Hepatocyte (in vitro differentiated cells): Measurements from ENCODE around the gene ISM2. TPM values are rescaled to one million over a fixed set of nuclear protein-coding genes. Genes with fewer than 3 reads are reported as not detected.
"Not testable (repeated sequence)": the region's sequence is repeated elsewhere in the genome, so short reads cannot be mapped to it uniquely, and the experiment has no call there.

ENCODE experiments used
- DNase-seq: peaks from one replicate; pipeline ENCODE4 v3.0.0-alpha.2; 2016; ENCODE audit warnings: low spot score
- H2AFZ ChIP-seq: fragments of 200-600 bp; sonication (generic); 2 replicates; pipeline ENCODE4 v1.6.0; 2016; ENCODE audit warnings: antibody characterized with exemption, mild to moderate bottlenecking
- H3K27ac ChIP-seq: fragments of 200-600 bp; sonication (generic); 2 replicates; pipeline ENCODE4 v1.5.1; 2016; ENCODE audit warnings: mild to moderate bottlenecking
- H3K27me3 ChIP-seq: fragments of 200-600 bp; sonication (generic); 2 replicates; pipeline ENCODE4 v1.6.1; 2016
- H3K36me3 ChIP-seq: fragments of 200-600 bp; sonication (generic); replicated peaks from 2 replicates; pipeline ENCODE4 v1.5.1; 2016; ENCODE audit warnings: low read depth; ENCODE audit not compliant: insufficient read depth
- H3K4me1 ChIP-seq: fragments of 200-600 bp; sonication (generic); 2 replicates; pipeline ENCODE4 v1.5.1; 2016; ENCODE audit warnings: mild to moderate bottlenecking, moderate library complexity; ENCODE audit not compliant: insufficient read depth
- H3K4me2 ChIP-seq: fragments of 200-600 bp; sonication (generic); 2 replicates; pipeline ENCODE4 v1.6.0; 2016
- H3K4me3 ChIP-seq: fragments of 200-600 bp; sonication (generic); 2 replicates; pipeline ENCODE4 v1.5.1; 2016; ENCODE audit warnings: mild to moderate bottlenecking
- H3K79me2 ChIP-seq: fragments of 200-600 bp; sonication (generic); 2 replicates; pipeline ENCODE4 v1.6.0; 2017; ENCODE audit warnings: mild to moderate bottlenecking
- H3K9me2 ChIP-seq: fragments of 200-600 bp; sonication (generic); replicated peaks from 2 replicates; pipeline ENCODE4 v1.6.0; 2017; ENCODE audit warnings: mild to moderate bottlenecking; ENCODE audit not compliant: insufficient read depth
- H3K9me3 ChIP-seq: fragments of 200-600 bp; sonication (generic); 2 replicates; pipeline ENCODE4 v1.5.1; 2016; ENCODE audit warnings: low read depth, mild to moderate bottlenecking
- H4K20me1 ChIP-seq: fragments of 200-600 bp; sonication (generic); 2 replicates; pipeline ENCODE4 v1.6.0; 2016; ENCODE audit warnings: mild to moderate bottlenecking; ENCODE audit not compliant: insufficient read depth, poor library complexity, severe bottlenecking
- EZH2 ChIP-seq: fragments of 200-600 bp; sonication (generic); IDR thresholded peaks from 2 replicates; pipeline ENCODE4 v1.6.1; 2016; ENCODE audit warnings: antibody characterized with exemption, mild to moderate bottlenecking, borderline replicate concordance
- EZH2phosphoT487 ChIP-seq: fragments of 200-600 bp; sonication (generic); IDR thresholded peaks from one replicate; pipeline ENCODE4 v1.6.1; 2018; ENCODE audit warnings: antibody characterized with exemption, mild to moderate bottlenecking, low read depth, moderate library complexity; ENCODE audit not compliant: unreplicated experiment, severe bottlenecking
- WGBS: methylation state at CpG from one replicate; pipeline ENCODE4 v1.1.6; 2016; ENCODE audit warnings: low lambda C conversion rate; ENCODE audit errors: missing lambda C conversion rate; 5-methylcytosine and 5-hydroxymethylcytosine counted together
- polyA plus RNA-seq: library from polyadenylated mRNA; unstranded; fragments of >200 nt; fragmentation: Nextera tagmentation; extraction: Ambion mirVana; gene quantifications from 2 replicates; pipeline ENCODE4 v1.2.1, GENCODE V29; 2016
- total RNA-seq: library from RNA; depleted of rRNA; stranded (reverse); fragments of >200 nt; gene quantifications from 2 replicates; pipeline ENCODE4 v1.2.3, GENCODE V29; 2014
- TF ChIP-seq, protein P1 (sequence below): fragments of 200-600 bp; sonication (generic); IDR thresholded peaks from 2 replicates; pipeline ENCODE4 v1.5.1; 2016; ENCODE audit warnings: antibody characterized with exemption, mild to moderate bottlenecking; ENCODE audit not compliant: poor library complexity

The ISM2 gene
- total and polyA plus RNA-seq, 2 experiments from 2014 or later = 5.1 to 6.3 TPM

DNA sequence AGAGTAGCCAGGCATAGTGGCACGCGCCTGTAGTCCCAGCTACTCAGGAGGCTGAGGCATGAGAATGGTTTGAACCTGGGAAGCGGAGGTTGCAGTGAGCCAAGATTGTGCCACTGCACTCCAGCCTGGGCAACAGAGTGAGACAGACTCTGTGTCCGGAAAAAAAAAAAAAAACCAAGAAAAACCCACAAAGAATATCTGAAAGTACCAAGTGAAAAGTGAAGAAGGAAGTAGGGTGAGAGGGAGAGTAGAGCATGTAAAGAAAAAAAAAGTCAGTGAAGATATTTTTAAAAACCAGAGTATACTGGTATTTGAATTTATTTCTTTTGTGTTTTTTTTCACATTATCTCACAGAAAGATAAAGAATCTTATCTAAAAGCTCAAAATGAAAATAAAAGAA, 43.3 kb upstream of the ISM2 start:
- H4K20me1 ChIP-seq = no peaks in the 10 kb centered on the region
- TF ChIP-seq EZH2 (no peak), EZH2phosphoT487 (no peak)
- TF ChIP-seq, protein P1, sequence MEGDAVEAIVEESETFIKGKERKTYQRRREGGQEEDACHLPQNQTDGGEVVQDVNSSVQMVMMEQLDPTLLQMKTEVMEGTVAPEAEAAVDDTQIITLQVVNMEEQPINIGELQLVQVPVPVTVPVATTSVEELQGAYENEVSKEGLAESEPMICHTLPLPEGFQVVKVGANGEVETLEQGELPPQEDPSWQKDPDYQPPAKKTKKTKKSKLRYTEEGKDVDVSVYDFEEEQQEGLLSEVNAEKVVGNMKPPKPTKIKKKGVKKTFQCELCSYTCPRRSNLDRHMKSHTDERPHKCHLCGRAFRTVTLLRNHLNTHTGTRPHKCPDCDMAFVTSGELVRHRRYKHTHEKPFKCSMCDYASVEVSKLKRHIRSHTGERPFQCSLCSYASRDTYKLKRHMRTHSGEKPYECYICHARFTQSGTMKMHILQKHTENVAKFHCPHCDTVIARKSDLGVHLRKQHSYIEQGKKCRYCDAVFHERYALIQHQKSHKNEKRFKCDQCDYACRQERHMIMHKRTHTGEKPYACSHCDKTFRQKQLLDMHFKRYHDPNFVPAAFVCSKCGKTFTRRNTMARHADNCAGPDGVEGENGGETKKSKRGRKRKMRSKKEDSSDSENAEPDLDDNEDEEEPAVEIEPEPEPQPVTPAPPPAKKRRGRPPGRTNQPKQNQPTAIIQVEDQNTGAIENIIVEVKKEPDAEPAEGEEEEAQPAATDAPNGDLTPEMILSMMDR = no peak
- no peaks in the 10 kb centered on the region for H3K27me3 ChIP-seq
- no peak overlapping the region for H2AFZ ChIP-seq
- peak overlapping the region; percentile 47 for H3K4me2 ChIP-seq
- H3K9me2 ChIP-seq = no peaks in the 10 kb centered on the region
- H3K4me1 ChIP-seq = peaks cover 24% of the 10 kb centered on the region
- H3K9me3 ChIP-seq = no peaks in the 10 kb centered on the region
- WGBS = 76% methylated on average over 4 of the region's 4 CpGs
- H3K4me3 ChIP-seq = no peak overlapping the region
- no peaks in the 10 kb centered on the region for H3K79me2 ChIP-seq
- H3K27ac ChIP-seq = peak overlapping the region; percentile 58
- no peak for DNase-seq
- H3K36me3 ChIP-seq = no peaks in the 10 kb centered on the region

DNA sequence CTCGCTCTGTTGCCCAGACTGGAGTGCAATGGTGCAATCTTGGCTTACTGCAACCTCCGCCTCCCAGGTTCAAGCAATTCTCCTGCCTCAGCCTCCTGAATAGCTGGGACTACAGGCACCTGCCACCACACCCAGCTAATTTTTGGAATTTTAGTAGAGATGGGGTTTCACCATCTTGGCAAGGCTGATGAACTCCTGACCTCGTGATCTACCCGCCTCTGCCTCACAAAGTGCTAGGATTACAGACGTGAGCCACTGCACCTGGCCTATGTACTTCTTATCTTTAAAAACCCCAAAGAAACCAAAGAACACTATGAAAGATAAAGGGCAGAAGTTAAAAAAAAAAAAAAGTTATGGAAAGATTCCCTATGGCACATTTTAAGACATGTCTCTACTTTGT, 38.3 kb upstream of the ISM2 start:
- H3K9me2 ChIP-seq, H3K27ac ChIP-seq, H3K79me2 ChIP-seq, H3K27me3 ChIP-seq, H2AFZ ChIP-seq, H3K9me3 ChIP-seq, H3K36me3 ChIP-seq, DNase-seq, H4K20me1 ChIP-seq, H3K4me2 ChIP-seq, H3K4me3 ChIP-seq: not testable (repeated sequence)
- WGBS = 77% methylated on average over 5 of the region's 5 CpGs
- H3K4me1 ChIP-seq = peaks cover 11% of the 10 kb centered on the region

DNA sequence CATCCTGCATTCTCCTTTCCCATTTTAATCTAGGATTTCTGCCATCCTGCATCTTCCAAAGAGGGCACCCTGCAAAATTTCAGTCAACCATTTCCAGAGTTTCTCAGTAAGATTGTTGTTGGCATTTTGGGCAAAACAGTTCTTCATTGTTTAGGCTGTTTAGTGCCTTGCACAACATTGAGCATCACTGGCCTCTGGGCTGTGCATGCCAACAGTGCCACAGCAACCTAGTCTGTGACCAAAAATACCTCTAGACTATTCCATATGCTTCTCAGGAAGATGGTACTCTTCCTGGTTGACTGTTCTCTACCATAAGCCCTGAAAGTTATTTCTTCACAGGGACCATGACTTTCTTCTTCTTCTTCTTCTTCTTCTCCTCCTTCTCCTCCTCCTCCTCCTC, 32.5 kb upstream of the ISM2 start:
- no peak overlapping the region for H2AFZ ChIP-seq
- H3K36me3 ChIP-seq = no peaks in the 10 kb centered on the region
- no peak for DNase-seq
- H3K9me2 ChIP-seq = no peaks in the 10 kb centered on the region
- no peaks in the 10 kb centered on the region for H3K9me3 ChIP-seq
- no peaks in the 10 kb centered on the region for H3K27me3 ChIP-seq
- peaks cover 4% of the 10 kb centered on the region for H3K79me2 ChIP-seq
- no peak overlapping the region for H3K4me2 ChIP-seq
- H3K4me1 ChIP-seq = peaks cover 6% of the 10 kb centered on the region
- no peaks in the 10 kb centered on the region for H4K20me1 ChIP-seq
- no peak overlapping the region for H3K27ac ChIP-seq
- TF ChIP-seq EZH2phosphoT487 (no peak), EZH2 (no peak)
- TF ChIP-seq, protein P1 = no peak
- no peak overlapping the region for H3K4me3 ChIP-seq

DNA sequence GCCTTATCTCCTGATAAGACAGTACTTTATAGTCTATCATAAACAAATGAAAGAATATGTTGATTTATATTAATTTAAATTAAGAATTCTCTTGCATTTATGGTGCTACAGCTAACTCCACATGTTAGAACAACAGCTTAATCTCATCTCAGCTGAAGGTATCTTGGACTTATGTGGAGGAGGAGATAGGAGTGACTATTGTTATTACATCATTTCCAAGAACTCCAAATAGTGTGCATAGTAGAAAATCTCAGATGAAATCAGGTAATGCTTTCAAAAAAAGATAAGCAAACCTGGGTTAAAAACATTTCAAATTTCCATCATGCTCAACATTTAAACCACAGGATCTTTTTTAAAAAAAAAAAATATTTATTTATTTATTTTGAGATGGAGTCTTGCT, 31.3 kb upstream of the ISM2 start:
- DNase-seq = no peak
- Histone ChIP-seq H2AFZ (no peak overlapping the region), H3K79me2 (no peaks in the 10 kb centered on the region), H3K9me2 (no peaks in the 10 kb centered on the region), H3K4me3 (no peak overlapping the region), H4K20me1 (no peaks in the 10 kb centered on the region), H3K27me3 (no peaks in the 10 kb centered on the region), H3K36me3 (no peaks in the 10 kb centered on the region), H3K4me2 (no peak overlapping the region), H3K9me3 (no peaks in the 10 kb centered on the region), H3K27ac (no peak overlapping the region), H3K4me1 (peaks cover 6% of the 10 kb centered on the region)
- TF ChIP-seq EZH2 (no peak), EZH2phosphoT487 (no peak)

DNA sequence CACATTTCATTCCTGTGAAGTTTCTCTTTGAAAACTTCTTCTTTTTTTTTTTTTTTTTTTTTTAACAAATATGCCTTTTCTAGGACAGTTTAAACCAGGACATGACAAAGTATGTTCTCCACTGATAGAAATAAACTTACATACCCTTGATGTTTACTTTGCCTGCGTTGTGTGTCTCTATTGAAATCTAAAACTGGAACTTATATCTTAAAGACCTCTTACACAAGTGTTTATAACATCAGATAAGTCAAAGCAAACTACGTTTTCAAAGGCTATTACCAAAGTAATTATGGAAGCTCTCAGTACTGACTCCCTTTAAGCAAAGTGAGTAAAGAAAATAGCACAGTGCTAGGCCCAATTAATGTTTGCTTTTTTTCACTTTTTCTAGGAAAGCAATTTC, 30.6 kb upstream of the ISM2 start:
- 34% methylated on average over 2 of the region's 2 CpGs for WGBS
- no peak for DNase-seq
- no peak for TF ChIP-seq EZH2
- TF ChIP-seq, protein P1 = no peak
- TF ChIP-seq EZH2phosphoT487 = no peak

DNA sequence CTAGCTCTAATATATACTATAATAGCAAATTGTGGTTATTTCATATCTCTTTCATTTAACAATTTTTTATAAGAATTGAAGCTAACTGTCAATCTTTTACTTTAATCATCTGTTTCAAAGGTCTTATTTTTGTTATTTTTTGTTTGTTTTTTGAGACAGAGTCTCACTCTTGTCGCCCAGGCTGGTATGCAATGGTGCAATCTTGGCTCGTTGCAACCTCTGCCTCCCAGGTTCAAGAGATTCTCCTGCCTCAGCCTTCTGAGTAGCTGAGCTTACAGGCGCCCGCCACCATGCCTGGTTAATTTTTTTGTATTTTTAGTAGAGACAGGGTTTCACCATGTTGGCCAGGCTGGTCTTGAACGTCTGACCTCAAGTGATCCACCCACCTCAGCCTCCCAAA, 30.1 kb upstream of the ISM2 start:
- 75% methylated on average over 5 of the region's 5 CpGs for WGBS
- H3K4me1 ChIP-seq = not testable (repeated sequence)

More for the DNA sequence above, 30.6 kb upstream of the ISM2 start:
- Histone ChIP-seq H3K4me1 (peaks cover 6% of the 10 kb centered on the region), H3K36me3 (no peaks in the 10 kb centered on the region), H3K4me2 (peak overlapping the region; percentile 18), H3K79me2 (no peaks in the 10 kb centered on the region), H3K4me3 (no peak overlapping the region), H3K27ac (peak overlapping the region; percentile 36), H3K9me2 (no peaks in the 10 kb centered on the region), H3K9me3 (no peaks in the 10 kb centered on the region), H2AFZ (no peak overlapping the region), H3K27me3 (no peaks in the 10 kb centered on the region), H4K20me1 (no peaks in the 10 kb centered on the region)

More for the DNA sequence above, 30.1 kb upstream of the ISM2 start:
- Histone ChIP-seq H3K27ac (peak overlapping the region; percentile 36), H3K4me2 (peak overlapping the region; percentile 18)
- not testable (repeated sequence) for H3K9me3 ChIP-seq, H3K4me3 ChIP-seq, H3K36me3 ChIP-seq, H2AFZ ChIP-seq, DNase-seq, H4K20me1 ChIP-seq, H3K79me2 ChIP-seq, H3K27me3 ChIP-seq, H3K9me2 ChIP-seq
